HT-29 (cell line): ENCODE results near the gene GPR3. TPM values are rescaled to one million over a fixed set of nuclear protein-coding genes. Genes with fewer than 3 reads are reported as not detected.
"Not testable (repeated sequence)": the region's sequence is repeated elsewhere in the genome, so short reads cannot be mapped to it uniquely, and the experiment has no call there.

ENCODE experiments used
- DNase-seq: peaks from one replicate; pipeline ENCODE4 v3.0.0-alpha.2; 2015; ENCODE audit warnings: low spot score
- total RNA-seq: library from RNA; depleted of rRNA; stranded (reverse); fragments of >200 nt; shearing (Covaris generic); gene quantifications from 2 replicates; pipeline ENCODE4 v1.2.3, GENCODE V29; 2014; rRNA removed

Gene GPR3
- total RNA-seq, 1 experiment from 2014 or later = 2.1 TPM

- no peak for DNase-seq
Observed at GRCh38 chr1:27427329-27427728, 34.9 kb downstream of the GPR3 start.

- no peak for DNase-seq
Observed at GRCh38 chr1:27427816-27428315, 35.4 kb downstream of the GPR3 start.

GRCh38 chr1:27428316-27429028 lies 36.0 kb downstream of the GPR3 start:
- DNase-seq = no peak

- DNase-seq = no peak
Observed at GRCh38 chr1:27429029-27429425, 36.6 kb downstream of the GPR3 start.

- DNase-seq = no peak
Observed at GRCh38 chr1:27430903-27431600, 38.6 kb downstream of the GPR3 start.

GRCh38 chr1:27431601-27431940 lies 39.1 kb downstream of the GPR3 start:
- DNase-seq = no peak

- DNase-seq = not testable (repeated sequence)
Observed at GRCh38 chr1:27432725-27433124, 40.3 kb downstream of the GPR3 start.

GRCh38 chr1:27433706-27434105 lies 41.3 kb downstream of the GPR3 start:
- DNase-seq = no peak

GRCh38 chr1:27435566-27436203 lies 43.3 kb downstream of the GPR3 start:
- DNase-seq = no peak

- DNase-seq = peak; percentile 82
Observed at GRCh38 chr1:27436204-27437159, 44.1 kb downstream of the GPR3 start.

- DNase-seq = no peak
Observed at GRCh38 chr1:27438621-27439061, 46.2 kb downstream of the GPR3 start.

GRCh38 chr1:27439150-27439549 lies 46.7 kb downstream of the GPR3 start:
- no peak for DNase-seq

GRCh38 chr1:27444632-27445031 lies 52.2 kb downstream of the GPR3 start:
- DNase-seq = no peak

Other genes starting within 250 kb of the GPR3 start
- 10.0 and 10.6 TPM in 2 replicates for gene SLC9A1, start 237.5 kb upstream of the GPR3 start, total RNA-seq
- gene WDTC1, start 158.0 kb upstream of the GPR3 start, total RNA-seq = 21.3 and 24.3 TPM in 2 replicates
- gene TMEM222, start 70.5 kb upstream of the GPR3 start, total RNA-seq = 80.1 and 90.2 TPM in 2 replicates
- gene SYTL1, start 50.6 kb upstream of the GPR3 start, total RNA-seq = 17.1 and 21.9 TPM in 2 replicates
- 17.0 and 19.7 TPM in 2 replicates for gene MAP3K6, start 25.7 kb upstream of the GPR3 start, total RNA-seq
- gene FCN3, start 17.8 kb upstream of the GPR3 start, total RNA-seq = not detected in 2 replicates
- not detected in 2 replicates for gene CD164L2, start 9.3 kb upstream of the GPR3 start, total RNA-seq
- 21.5 and 23.9 TPM in 2 replicates for gene WASF2, start 97.5 kb downstream of the GPR3 start, total RNA-seq
- 12.2 and 20.4 TPM in 2 replicates for gene AHDC1, start 211.5 kb downstream of the GPR3 start, total RNA-seq
- gene FGR, start 242.6 kb downstream of the GPR3 start, total RNA-seq = not detected in 2 replicates